Measurements from ENCODE around the gene LRRC45. TPM values are rescaled to one million over a fixed set of nuclear protein-coding genes. Genes with fewer than 3 reads are reported as not detected.

The LRRC45 gene
- total and polyA plus RNA-seq, 4 donors, result 8.2 to 26.4 (median 19.5) TPM

GRCh38 chr17:82054351-82055022 is 31.4 kb downstream of the LRRC45 start:
- no peaks in the 10 kb centered on the region for H3K9me3 ChIP-seq (ENCODE audit: control insufficient read depth, insufficient read depth, low read length)
- no peak for DNase-seq (ENCODE audit: low read depth in 4 of 6, low spot score in 6 of 6)
- H3K36me3 ChIP-seq (ENCODE audit: control insufficient read depth, insufficient read depth, low read length), result peaks cover 80% of the 10 kb centered on the region
- H3K27me3 ChIP-seq (ENCODE audit: control insufficient read depth, insufficient read depth, low read length), result no peaks in the 10 kb centered on the region
- H3K4me1 ChIP-seq (ENCODE audit: control insufficient read depth, insufficient read depth, low read length), result peaks cover 43% of the 10 kb centered on the region
- H3K27ac ChIP-seq (ENCODE audit: low read depth, low read length), result no peak overlapping the region
- 95% methylated on average over 38 of the region's 38 CpGs for WGBS (ENCODE audit: insufficient coverage)
- no peak overlapping the region for H3K4me3 ChIP-seq (ENCODE audit: low read depth, low read length)

GRCh38 chr17:82055023-82055964 is 32.2 kb downstream of the LRRC45 start:
- no peak for DNase-seq (ENCODE audit: low read depth in 4 of 6, low spot score in 6 of 6)
- H3K27ac ChIP-seq (ENCODE audit: low read depth, low read length), result no peak overlapping the region
- no peak overlapping the region for H3K4me3 ChIP-seq (ENCODE audit: low read depth, low read length)
- H3K36me3 ChIP-seq (ENCODE audit: control insufficient read depth, insufficient read depth, low read length), result peaks cover 80% of the 10 kb centered on the region
- H3K4me1 ChIP-seq (ENCODE audit: control insufficient read depth, insufficient read depth, low read length), result peaks cover 35% of the 10 kb centered on the region
- no peaks in the 10 kb centered on the region for H3K9me3 ChIP-seq (ENCODE audit: control insufficient read depth, insufficient read depth, low read length)
- H3K27me3 ChIP-seq (ENCODE audit: control insufficient read depth, insufficient read depth, low read length), result no peaks in the 10 kb centered on the region
- WGBS (ENCODE audit: insufficient coverage), result 80% methylated on average over 23 of the region's 26 CpGs

GRCh38 chr17:82055965-82056728 is 33.0 kb downstream of the LRRC45 start:
- WGBS (ENCODE audit: insufficient coverage), result 92% methylated on average over 27 of the region's 28 CpGs

GRCh38 chr17:82056729-82057621 is 33.9 kb downstream of the LRRC45 start:
- DNase-seq (ENCODE audit: low read depth in 4 of 6, low spot score in 6 of 6), result no peak
- no peak overlapping the region for H3K27ac ChIP-seq (ENCODE audit: low read depth, low read length)
- H3K27me3 ChIP-seq (ENCODE audit: control insufficient read depth, insufficient read depth, low read length), result no peaks in the 10 kb centered on the region
- H3K9me3 ChIP-seq (ENCODE audit: control insufficient read depth, insufficient read depth, low read length), result no peaks in the 10 kb centered on the region
- H3K36me3 ChIP-seq (ENCODE audit: control insufficient read depth, insufficient read depth, low read length), result peaks cover 91% of the 10 kb centered on the region
- 91% methylated on average over 28 of the region's 29 CpGs for WGBS (ENCODE audit: insufficient coverage)
- H3K4me3 ChIP-seq (ENCODE audit: low read depth, low read length), result no peak overlapping the region
- peaks cover 26% of the 10 kb centered on the region for H3K4me1 ChIP-seq (ENCODE audit: control insufficient read depth, insufficient read depth, low read length)

More at GRCh38 chr17:82055965-82056728, 33.0 kb downstream of the LRRC45 start:
- H3K9me3 ChIP-seq (ENCODE audit: control insufficient read depth, insufficient read depth, low read length), result no peaks in the 10 kb centered on the region
- no peak overlapping the region for H3K4me3 ChIP-seq (ENCODE audit: low read depth, low read length)
- peaks cover 26% of the 10 kb centered on the region for H3K4me1 ChIP-seq (ENCODE audit: control insufficient read depth, insufficient read depth, low read length)
- no peaks in the 10 kb centered on the region for H3K27me3 ChIP-seq (ENCODE audit: control insufficient read depth, insufficient read depth, low read length)
- no peak for DNase-seq (ENCODE audit: low read depth in 4 of 6, low spot score in 6 of 6)
- H3K36me3 ChIP-seq (ENCODE audit: control insufficient read depth, insufficient read depth, low read length), result peaks cover 83% of the 10 kb centered on the region
- H3K27ac ChIP-seq (ENCODE audit: low read depth, low read length), result no peak overlapping the region

GRCh38 chr17:82058230-82058854 is 35.2 kb downstream of the LRRC45 start:
- 79% methylated on average over 17 of the region's 17 CpGs for WGBS (ENCODE audit: insufficient coverage)
- no peaks in the 10 kb centered on the region for H3K9me3 ChIP-seq (ENCODE audit: control insufficient read depth, insufficient read depth, low read length)
- peaks cover 14% of the 10 kb centered on the region for H3K4me1 ChIP-seq (ENCODE audit: control insufficient read depth, insufficient read depth, low read length)
- peaks cover 100% of the 10 kb centered on the region for H3K36me3 ChIP-seq (ENCODE audit: control insufficient read depth, insufficient read depth, low read length)
- H3K4me3 ChIP-seq (ENCODE audit: low read depth, low read length), result no peak overlapping the region
- no peak overlapping the region for H3K27ac ChIP-seq (ENCODE audit: low read depth, low read length)
- H3K27me3 ChIP-seq (ENCODE audit: control insufficient read depth, insufficient read depth, low read length), result no peaks in the 10 kb centered on the region
- no peak for DNase-seq (ENCODE audit: low read depth in 4 of 6, low spot score in 6 of 6)

GRCh38 chr17:82058855-82059249 is 35.7 kb downstream of the LRRC45 start:
- peaks cover 12% of the 10 kb centered on the region for H3K4me1 ChIP-seq (ENCODE audit: control insufficient read depth, insufficient read depth, low read length)

GRCh38 chr17:82059272-82060000 is 36.3 kb downstream of the LRRC45 start:
- Histone ChIP-seq H3K4me1 (ENCODE audit: control insufficient read depth, insufficient read depth, low read length) (peaks cover 14% of the 10 kb centered on the region), H3K27me3 (ENCODE audit: control insufficient read depth, insufficient read depth, low read length) (no peaks in the 10 kb centered on the region), H3K9me3 (ENCODE audit: control insufficient read depth, insufficient read depth, low read length) (no peaks in the 10 kb centered on the region), H3K36me3 (ENCODE audit: control insufficient read depth, insufficient read depth, low read length) (peaks cover 100% of the 10 kb centered on the region), H3K27ac (ENCODE audit: low read depth, low read length) (no peak overlapping the region), H3K4me3 (ENCODE audit: low read depth, low read length) (no peak overlapping the region)
- WGBS (ENCODE audit: insufficient coverage), result 86% methylated on average over 17 of the region's 19 CpGs
- DNase-seq (ENCODE audit: low read depth in 4 of 6, low spot score in 6 of 6), result no peak

More at GRCh38 chr17:82058855-82059249, 35.7 kb downstream of the LRRC45 start:
- H3K27ac ChIP-seq (ENCODE audit: low read depth, low read length), result no peak overlapping the region
- H3K9me3 ChIP-seq (ENCODE audit: control insufficient read depth, insufficient read depth, low read length), result no peaks in the 10 kb centered on the region
- H3K27me3 ChIP-seq (ENCODE audit: control insufficient read depth, insufficient read depth, low read length), result no peaks in the 10 kb centered on the region
- WGBS (ENCODE audit: insufficient coverage), result 79% methylated on average over 10 of the region's 10 CpGs
- H3K4me3 ChIP-seq (ENCODE audit: low read depth, low read length), result no peak overlapping the region
- no peak for DNase-seq (ENCODE audit: low read depth in 4 of 6, low spot score in 6 of 6)
- peaks cover 100% of the 10 kb centered on the region for H3K36me3 ChIP-seq (ENCODE audit: control insufficient read depth, insufficient read depth, low read length)

- no peak for DNase-seq (ENCODE audit: low read depth in 4 of 6, low spot score in 6 of 6)
- H3K9me3 ChIP-seq (ENCODE audit: control insufficient read depth, insufficient read depth, low read length), result no peaks in the 10 kb centered on the region
- no peak overlapping the region for H3K27ac ChIP-seq (ENCODE audit: low read depth, low read length)
- peaks cover 19% of the 10 kb centered on the region for H3K4me1 ChIP-seq (ENCODE audit: control insufficient read depth, insufficient read depth, low read length)
- no peak overlapping the region for H3K4me3 ChIP-seq (ENCODE audit: low read depth, low read length)
- H3K27me3 ChIP-seq (ENCODE audit: control insufficient read depth, insufficient read depth, low read length), result no peaks in the 10 kb centered on the region
- WGBS (ENCODE audit: insufficient coverage), result 84% methylated on average over 16 of the region's 16 CpGs
- H3K36me3 ChIP-seq (ENCODE audit: control insufficient read depth, insufficient read depth, low read length), result peaks cover 99% of the 10 kb centered on the region
These were observed 36.9 kb downstream of the LRRC45 start for GRCh38 chr17:82060001-82060380.
